AG10803 (cell line): Measurements from ENCODE around the gene SLC15A5.

Experiments
- DNase-seq: peaks from one replicate; pipeline ENCODE4 v3.0.0; 2010; ENCODE audit warnings: low read depth
- H3K4me3 ChIP-seq: 2 replicates; pipeline ENCODE4 v1.5.1; 2011; ENCODE audit warnings: mild to moderate bottlenecking, low read length, control low read depth
- CTCF ChIP-seq: conservative IDR thresholded peaks from 2 replicates; pipeline ENCODE4 v1.5.1; 2011; ENCODE audit warnings: mild to moderate bottlenecking, low read length, control low read depth, inconsistent platforms

SLC15A5 gene

DNA sequence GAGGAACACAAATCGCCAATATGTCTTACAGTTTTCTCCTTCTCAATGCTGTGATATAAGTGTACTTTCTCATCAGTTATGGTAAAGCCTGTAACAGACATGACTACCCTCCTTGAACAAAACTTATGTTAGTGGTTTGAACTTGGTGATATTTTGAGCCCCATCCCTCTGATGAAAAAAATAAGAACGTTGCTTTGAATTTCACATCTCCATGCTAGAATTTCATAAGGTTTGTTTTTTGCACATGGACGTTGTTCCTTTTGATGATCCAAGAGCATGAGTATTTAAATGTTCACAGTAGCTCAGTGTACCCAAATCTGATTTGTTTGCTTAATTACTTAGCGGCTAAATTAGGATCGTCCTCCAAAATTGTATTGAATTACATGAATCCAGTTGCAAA lies at the start of gene SLC15A5:
Gene SLC15A5, minus strand, starts transcription at position 101 of the 400 bp plus-strand sequence. Its CDS starts 0 bp downstream, at position 101.
- no peak for TF ChIP-seq CTCF
- H3K4me3 ChIP-seq = no peak within 1 kb of the TSS
- DNase-seq = no peak

DNA sequence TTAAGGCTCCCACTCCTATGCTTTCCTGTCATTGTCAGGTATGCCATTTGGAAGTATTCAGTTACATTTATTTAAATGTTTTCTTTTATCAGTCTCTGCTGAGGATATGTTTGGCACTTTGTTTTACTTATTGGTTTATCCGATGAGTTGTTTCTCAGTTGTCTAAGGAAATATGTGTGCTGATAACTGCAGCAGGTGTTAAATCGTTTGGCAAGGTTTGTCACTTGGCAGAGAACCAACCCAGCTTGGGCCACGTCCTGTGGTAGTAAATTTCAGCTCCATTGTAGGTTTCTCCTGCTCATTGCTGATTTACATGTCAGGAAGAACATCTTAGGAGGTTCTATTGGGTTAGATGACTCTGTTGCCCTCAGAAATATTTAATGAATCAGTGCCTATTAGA lies 47.9 kb upstream of the SLC15A5 start:
- no peak overlapping the region for H3K4me3 ChIP-seq
- TF ChIP-seq CTCF = no peak
- no peak for DNase-seq

GRCh38 chr12:16324772-16325171 lies 47.3 kb upstream of the SLC15A5 start:
- no peak for DNase-seq
- TF ChIP-seq CTCF = no peak
- no peak overlapping the region for H3K4me3 ChIP-seq

- no peak for DNase-seq
- no peak for TF ChIP-seq CTCF
Observed at GRCh38 chr12:16324272-16324671, 46.8 kb upstream of the SLC15A5 start.

DNA sequence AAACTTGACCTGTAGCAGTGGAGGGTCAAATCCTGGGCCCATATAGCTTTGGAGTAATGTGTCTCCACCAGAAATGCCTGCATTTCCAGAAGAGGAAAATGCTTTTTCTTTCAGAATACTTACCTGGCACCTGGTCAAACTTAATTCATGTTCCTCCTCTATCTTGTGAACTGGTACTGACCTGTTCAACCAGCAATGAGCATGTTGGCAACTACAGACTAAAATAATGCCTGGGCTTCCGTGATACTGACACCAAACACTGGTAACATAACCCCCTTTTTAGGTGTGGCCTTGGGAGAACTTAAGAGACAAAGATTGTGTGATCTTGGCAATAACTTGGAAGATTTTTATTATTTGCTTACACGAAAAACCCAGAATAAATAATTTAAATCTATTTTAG lies 46.2 kb upstream of the SLC15A5 start:
- TF ChIP-seq CTCF = no peak
- H3K4me3 ChIP-seq = no peak overlapping the region
- no peak for DNase-seq

More at GRCh38 chr12:16324272-16324671, 46.8 kb upstream of the SLC15A5 start:
- H3K4me3 ChIP-seq = no peak overlapping the region

DNA sequence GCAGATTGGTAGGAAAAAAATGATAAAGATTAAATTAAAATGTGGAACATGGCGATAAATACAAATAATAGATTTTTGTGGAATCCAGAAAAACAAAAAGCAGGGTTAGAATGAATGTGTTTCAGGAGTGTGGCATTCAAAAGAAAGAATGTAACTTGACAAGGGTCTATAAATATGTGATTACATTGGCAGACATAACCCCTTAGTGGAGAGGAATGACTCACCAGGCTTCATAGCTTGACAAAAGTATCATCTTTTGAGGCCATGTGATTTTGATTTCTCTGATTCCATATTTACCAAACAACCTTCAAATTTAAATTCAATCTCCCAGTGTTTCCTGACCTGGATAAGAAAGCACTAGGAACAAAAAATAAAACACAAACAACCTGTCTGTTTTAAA lies 45.5 kb upstream of the SLC15A5 start:
- peak; percentile 49 for DNase-seq
- H3K4me3 ChIP-seq = no peak overlapping the region
- TF ChIP-seq CTCF = no peak

GRCh38 chr12:16310934-16311333 lies 33.4 kb upstream of the SLC15A5 start:
- TF ChIP-seq CTCF = no peak
- no peak for DNase-seq
- no peak overlapping the region for H3K4me3 ChIP-seq
